GM21526 (cell line): Measurements from ENCODE around the gene MRRF.

Experiments
- ATAC-seq: cut with Tn5 transposase; IDR thresholded peaks from one replicate; pipeline ENCODE4 v1.9.1; 2021; ENCODE audit warnings: moderate library complexity; ENCODE audit not compliant: unreplicated experiment, low FRiP score

MRRF gene

GRCh38 chr9:122376796-122377195 is 112.1 kb downstream of the MRRF start:
- ATAC-seq = no peak

- no peak for ATAC-seq
Observed at GRCh38 chr9:122377241-122378164, 112.8 kb downstream of the MRRF start.

GRCh38 chr9:122378236-122378635 is 113.6 kb downstream of the MRRF start:
- ATAC-seq = no peak

- ATAC-seq = no peak
Observed at GRCh38 chr9:122379340-122379739, 114.7 kb downstream of the MRRF start.

GRCh38 chr9:122380293-122380692 is 115.6 kb downstream of the MRRF start:
- ATAC-seq = no peak
